Lung (tissue), 12 donors: ENCODE measurements around the gene PRKN. TPM values are rescaled to one million over a fixed set of nuclear protein-coding genes. Genes with fewer than 3 reads are reported as not detected.

Experiments used
- ATAC-seq: fragments of 200-7000 bp; cut with Tn5 transposase; one replicate; pipeline ENCODE4 v1.9.1; 2020; ENCODE audit warnings: moderate number of reproducible peaks; ENCODE audit not compliant: insufficient read depth, low FRiP score
- DNase-seq, 3 donors: peaks; one replicate each; pipeline ENCODE4 v3.0.0-alpha.2; 2013 to 2017
- H3K27ac ChIP-seq, 2 donors: one replicate each; pipeline ENCODE4 v1.5.1; 2013; ENCODE audit warnings: mild to moderate bottlenecking in 2 of 2, moderate library complexity in 2 of 2, control low read depth in 1 of 2, inconsistent platforms in 1 of 2, low read depth in 1 of 2, low read length in 1 of 2
- H3K27me3 ChIP-seq, 3 donors: one replicate each; pipeline ENCODE4 v1.5.1; 2013; ENCODE audit warnings: low read length in 2 of 3; ENCODE audit not compliant: control insufficient read depth in 3 of 3, insufficient read depth in 3 of 3
- H3K36me3 ChIP-seq, 4 donors: one replicate each; pipeline ENCODE4 v1.5.1; 2013; ENCODE audit warnings: low read length in 4 of 4, mild to moderate bottlenecking in 1 of 4, moderate library complexity in 1 of 4; ENCODE audit not compliant: control insufficient read depth in 4 of 4, insufficient read depth in 4 of 4
- H3K4me1 ChIP-seq, 5 donors: one replicate each; pipeline ENCODE4 v1.5.1; 2013; ENCODE audit warnings: low read length in 5 of 5, mild to moderate bottlenecking in 2 of 5, moderate library complexity in 1 of 5; ENCODE audit not compliant: control insufficient read depth in 5 of 5, insufficient read depth in 5 of 5
- H3K4me3 ChIP-seq: one replicate; pipeline ENCODE4 v1.5.1; 2013; ENCODE audit warnings: mild to moderate bottlenecking, control low read depth, moderate library complexity
- H3K9ac ChIP-seq, 2 donors: one replicate each; pipeline ENCODE4 v1.5.1; 2013; ENCODE audit warnings: low read length in 2 of 2, control low read depth in 1 of 2; ENCODE audit not compliant: insufficient read depth in 1 of 2
- H3K9me3 ChIP-seq, 4 donors: one replicate each; pipeline ENCODE4 v1.5.1; 2013; ENCODE audit warnings: low read length in 3 of 4, mild to moderate bottlenecking in 1 of 4, moderate library complexity in 1 of 4; ENCODE audit not compliant: control insufficient read depth in 4 of 4, insufficient read depth in 3 of 4
- CTCF ChIP-seq: IDR thresholded peaks from 2 replicates; pipeline ENCODE4 v1.5.1; 2012; ENCODE audit warnings: mild to moderate bottlenecking; ENCODE audit errors: control extremely low read depth, extremely low read depth
- WGBS, 2 donors: extraction: QIAGEN DNeasy Blood & Tissue Kit; methylation state at CpG; one replicate each; pipeline ENCODE4 v1.1.7; 2013; 5-methylcytosine and 5-hydroxymethylcytosine counted together
- polyA plus RNA-seq, 2 donors: library from polyadenylated mRNA; stranded (reverse); fragments of 200-250 nt; gene quantifications; one replicate each; pipeline ENCODE4 v1.2.1, GENCODE V29; 2013
- total RNA-seq, 2 donors: library from RNA; depleted of rRNA in 1 of 2; stranded (reverse); fragments of >200 nt in 1 of 2; gene quantifications; one replicate each; pipeline ENCODE4 v1.2.1, GENCODE V29; 2014 to 2021
- donor health status: control.
- donor health status: control.
- donor health status: Bipolar disorder and iron deficiency.
- donor health status: healthy.
- donor health status: DM: yes; HTN: yes; CAD: no.

The PRKN gene
- total and polyA plus RNA-seq, 4 donors: 0.27 to 11.2 (median 3.1) TPM

- DNase-seq (no peak), ATAC-seq (no peak)
- Histone ChIP-seq H3K4me3 (no peak overlapping the region), H3K27ac (no peak overlapping the region), H3K27me3 (no peaks in the 10 kb centered on the region), H3K9me3 (peaks cover 0 to 4% (median 0%) of the 10 kb centered on the region in 4 donors), H3K36me3 (no peaks in the 10 kb centered on the region), H3K4me1 (peaks cover 0 to 4% (median 0%) of the 10 kb centered on the region in 5 donors), H3K9ac (no peak overlapping the region)
- WGBS, 2 donors: 89 to 93% methylated on average over 3 of the region's 3 CpGs
- no peak for TF ChIP-seq CTCF
Observed at GRCh38 chr6:162448294-162448693, 279.3 kb downstream of the PRKN start.

GRCh38 chr6:162443101-162443500 lies 284.5 kb downstream of the PRKN start:
- ATAC-seq (no peak), DNase-seq (no peak)
- WGBS, 2 donors: 81 to 83% methylated on average over 10 of the region's 10 CpGs
- H3K4me3 ChIP-seq: no peak overlapping the region
- no peak overlapping the region for H3K27ac ChIP-seq
- H3K9me3 ChIP-seq: peaks cover 0 to 3% (median 0%) of the 10 kb centered on the region in 4 donors
- peaks cover 0 to 2% (median 0%) of the 10 kb centered on the region in 4 donors for H3K36me3 ChIP-seq
- H3K9ac ChIP-seq: no peak overlapping the region
- no peaks in the 10 kb centered on the region for H3K27me3 ChIP-seq
- TF ChIP-seq CTCF: no peak
- H3K4me1 ChIP-seq: peaks cover 0 to 4% (median 0%) of the 10 kb centered on the region in 5 donors

- Histone ChIP-seq H3K27me3 (no peaks in the 10 kb centered on the region), H3K27ac (no peak overlapping the region), H3K9me3 (peaks cover 0 to 3% (median 0%) of the 10 kb centered on the region in 4 donors), H3K36me3 (peaks cover 0 to 2% (median 0%) of the 10 kb centered on the region in 4 donors), H3K4me3 (no peak overlapping the region), H3K4me1 (peaks cover 0 to under 1% (median 0%) of the 10 kb centered on the region in 5 donors), H3K9ac (no peak overlapping the region)
- WGBS, 2 donors: 61 to 67% methylated on average over 6 of the region's 6 CpGs
- ATAC-seq: no peak
- no peak for TF ChIP-seq CTCF
- DNase-seq: peak; percentile 32 to 59 (median 57)
Observed at GRCh38 chr6:162442687-162443086, 284.9 kb downstream of the PRKN start.

GRCh38 chr6:162441991-162442390 lies 285.6 kb downstream of the PRKN start:
- no peaks in the 10 kb centered on the region for H3K27me3 ChIP-seq
- no peak overlapping the region for H3K4me3 ChIP-seq
- DNase-seq: no peak
- ATAC-seq: no peak
- H3K9ac ChIP-seq: no peak overlapping the region
- H3K27ac ChIP-seq: no peak overlapping the region
- H3K4me1 ChIP-seq: no peaks in the 10 kb centered on the region
- peaks cover 0 to 2% (median 0%) of the 10 kb centered on the region in 4 donors for H3K36me3 ChIP-seq
- TF ChIP-seq CTCF: no peak
- 88% methylated on average over 5 of the region's 5 CpGs for WGBS, 2 donors
- H3K9me3 ChIP-seq: peaks cover 0 to 3% (median 0%) of the 10 kb centered on the region in 4 donors
